SK-N-SH (cell line): ENCODE measurements around the gene SLC20A1. TPM values are rescaled to one million over a fixed set of nuclear protein-coding genes. Genes with fewer than 3 reads are reported as not detected.

Experiments used
- CHD2 ChIP-seq: fragments of 150-350 bp; IDR thresholded peaks from 2 replicates; pipeline ENCODE4 v1.6.1; 2018; ENCODE audit warnings: low read length; ENCODE audit not compliant: partially characterized antibody
- EP300 ChIP-seq, 2 experiments: IDR thresholded peaks; 2 replicates each; pipeline versions ENCODE4 v1.4.0 to v1.6.1; 2012; ENCODE audit warnings: borderline replicate concordance in 1 of 2, low read depth in 1 of 2, low read length in 1 of 2
- EZH2phosphoT487 ChIP-seq: fragments of 200-600 bp; sonication (generic); IDR thresholded peaks from 2 replicates; pipeline ENCODE4 v1.6.1; 2017; ENCODE audit warnings: low read depth, mixed run types, mild to moderate bottlenecking, antibody characterized with exemption, moderate library complexity, borderline replicate concordance
- FOSL2 ChIP-seq: IDR thresholded peaks from 2 replicates; pipeline ENCODE4 v1.4.0; 2012; ENCODE audit warnings: low read depth, mild to moderate bottlenecking, moderate library complexity, borderline replicate concordance
- FOXJ3 ChIP-seq: sonication (generic); formaldehyde crosslinking; IDR thresholded peaks from 2 replicates; pipeline ENCODE4 v1.5.1; 2020; ENCODE audit warnings: mild to moderate bottlenecking, missing genetic modification reagents
- GATA2 ChIP-seq: sonication (generic); formaldehyde crosslinking; IDR thresholded peaks from 2 replicates; pipeline ENCODE4 v1.5.0; 2020; ENCODE audit warnings: mild to moderate bottlenecking, missing genetic modification reagents
- IRF3 ChIP-seq: fragments of 150-350 bp; IDR thresholded peaks from 2 replicates; pipeline ENCODE4 v1.6.1; 2016; ENCODE audit warnings: mild to moderate bottlenecking, low read depth, low read length
- JUND ChIP-seq: IDR thresholded peaks from 2 replicates; pipeline ENCODE4 v1.4.0; 2012
- MEF2A ChIP-seq: IDR thresholded peaks from 2 replicates; pipeline ENCODE4 v1.4.0; 2012; ENCODE audit warnings: low read depth, borderline replicate concordance
- NRF1 ChIP-seq: IDR thresholded peaks from 2 replicates; pipeline ENCODE4 v1.6.1; 2012; ENCODE audit warnings: low read depth, mild to moderate bottlenecking, low read length
- RAD21 ChIP-seq: IDR thresholded peaks from 2 replicates; pipeline ENCODE4 v1.6.1; 2012; ENCODE audit warnings: mild to moderate bottlenecking, low read length
- RCOR1 ChIP-seq: fragments of 150-350 bp; IDR thresholded peaks from 2 replicates; pipeline ENCODE4 v1.6.1; 2017; ENCODE audit warnings: antibody characterized with exemption, low read length
- RFX5 ChIP-seq: IDR thresholded peaks from 2 replicates; pipeline ENCODE4 v1.6.1; 2012; ENCODE audit warnings: mild to moderate bottlenecking, improper control_type of control experiment, low read length
- SIN3A ChIP-seq: IDR thresholded peaks from 2 replicates; pipeline ENCODE4 v1.6.1; 2012; ENCODE audit warnings: low read depth, mild to moderate bottlenecking, low read length, moderate library complexity, borderline replicate concordance
- SMC3 ChIP-seq: IDR thresholded peaks from 2 replicates; pipeline ENCODE4 v1.6.1; 2012; ENCODE audit warnings: low read depth, low read length, improper control_type of control experiment
- TAF1 ChIP-seq: IDR thresholded peaks from 2 replicates; pipeline ENCODE4 v1.6.1; 2012; ENCODE audit warnings: low read depth, mild to moderate bottlenecking, low read length, moderate library complexity, borderline replicate concordance
- TCF12 ChIP-seq: IDR thresholded peaks from 2 replicates; pipeline ENCODE4 v1.4.0; 2012
- TEAD4 ChIP-seq: IDR thresholded peaks from 2 replicates; pipeline ENCODE4 v1.4.0; 2012; ENCODE audit warnings: mild to moderate bottlenecking, borderline replicate concordance; ENCODE audit not compliant: insufficient read depth
- USF2 ChIP-seq: fragments of 150-350 bp; IDR thresholded peaks from 2 replicates; pipeline ENCODE4 v1.6.1; 2017; ENCODE audit warnings: antibody characterized with exemption, low read length, low read depth, borderline replicate concordance
- ZBTB33 ChIP-seq: IDR thresholded peaks from 2 replicates; pipeline ENCODE4 v1.4.0; 2012; ENCODE audit warnings: low read depth, borderline replicate concordance
- polyA plus RNA-seq, 3 experiments: library from polyadenylated mRNA; depleted of rRNA; stranded (reverse); fragments of >200 nt; gene quantifications; 2 replicates each; pipeline ENCODE4 v1.2.3, GENCODE V29; 2012
- TF ChIP-seq, protein P1 (sequence below): IDR thresholded peaks from 2 replicates; pipeline ENCODE4; 2012

The SLC20A1 gene
- polyA plus RNA-seq, 1 of the 3 experiments (the other 2 are of a cell fraction): 56.3 TPM

GRCh38 chr2:112622528-112622849, 23.2 kb upstream of the SLC20A1 start (continued):
- TF ChIP-seq USF2: no peak
- TF ChIP-seq SMC3: no peak
- peak; percentile 80 for TF ChIP-seq JUND
- no peak for TF ChIP-seq FOXJ3 (CRISPR knock-in tag)
- TF ChIP-seq TEAD4: peak; percentile 38; the same call in 1 of the 2 replicates
- TF ChIP-seq GATA2: no peak
- TF ChIP-seq NRF1: no peak
- TF ChIP-seq RFX5: no peak
- TF ChIP-seq TCF12: peak; percentile 92
- TF ChIP-seq, protein P1, sequence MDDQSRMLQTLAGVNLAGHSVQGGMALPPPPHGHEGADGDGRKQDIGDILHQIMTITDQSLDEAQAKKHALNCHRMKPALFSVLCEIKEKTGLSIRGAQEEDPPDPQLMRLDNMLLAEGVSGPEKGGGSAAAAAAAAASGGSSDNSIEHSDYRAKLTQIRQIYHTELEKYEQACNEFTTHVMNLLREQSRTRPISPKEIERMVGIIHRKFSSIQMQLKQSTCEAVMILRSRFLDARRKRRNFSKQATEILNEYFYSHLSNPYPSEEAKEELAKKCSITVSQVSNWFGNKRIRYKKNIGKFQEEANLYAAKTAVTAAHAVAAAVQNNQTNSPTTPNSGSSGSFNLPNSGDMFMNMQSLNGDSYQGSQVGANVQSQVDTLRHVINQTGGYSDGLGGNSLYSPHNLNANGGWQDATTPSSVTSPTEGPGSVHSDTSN: peak; percentile 80
- peak in 1 of 2 experiments; percentile 75; a peak in 2 of 4 replicates for TF ChIP-seq EP300 (IDR thresholded peaks at IDR 0.05; ENCODE audit: borderline replicate concordance in 1 of 2, low read depth in 1 of 2, low read length in 1 of 2)
- TF ChIP-seq ZBTB33: no peak
- peak; percentile 80; the same call in 1 of the 2 replicates for TF ChIP-seq FOSL2
- TF ChIP-seq EZH2phosphoT487: no peak
- no peak for TF ChIP-seq RAD21
- TF ChIP-seq IRF3: no peak
- no peak for TF ChIP-seq TAF1
- TF ChIP-seq RCOR1: no peak
- no peak for TF ChIP-seq SIN3A
- TF ChIP-seq MEF2A: no peak
- TF ChIP-seq CHD2: no peak
